ENCODE data around the gene TMEM253. TPM values are rescaled to one million over a fixed set of nuclear protein-coding genes. Genes with fewer than 3 reads are reported as not detected.

Gene TMEM253
- total RNA-seq, 1 experiment from 2014 or later: 0.59 TPM

DNA sequence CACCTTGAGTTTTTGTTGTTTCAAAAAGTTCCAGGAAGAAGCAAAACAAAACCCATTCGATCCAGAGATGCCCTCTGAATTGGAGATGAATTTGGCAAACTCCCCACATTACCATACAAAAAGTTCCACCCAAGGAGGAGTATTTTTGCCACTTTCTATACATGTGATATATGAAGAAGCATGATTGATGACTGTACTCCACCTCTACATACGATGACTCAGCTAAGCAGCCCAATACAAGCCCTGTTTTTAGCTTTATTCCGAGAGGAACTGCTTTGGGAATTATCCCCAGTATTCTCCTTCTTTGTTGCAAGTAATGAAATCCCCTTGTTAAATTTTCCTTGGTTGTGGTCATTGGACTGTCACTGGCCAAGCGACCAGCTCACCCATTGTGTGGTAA lies 11.4 kb downstream of the TMEM253 start:
- Histone ChIP-seq H3K4me2 (ENCODE audit: low read length) (no peak overlapping the region), H2AFZ (ENCODE audit: low read depth, low read length, poor library complexity, severe bottlenecking) (no peak overlapping the region), H3K4me3 (replicated peaks in 1 of 2; ENCODE audit: low read depth in 1 of 2, low read length in 2 of 2) (no peak overlapping the region), H3K4me1 (ENCODE audit: control insufficient read depth in 1 of 2, insufficient read depth in 2 of 2, low read length in 2 of 2) (peaks cover 12% of the 10 kb centered on the region in 2 experiments), H3K9me2 (ENCODE audit: insufficient read depth) (no peaks in the 10 kb centered on the region), H3K27ac (ENCODE audit: low read depth, low read length) (no peak overlapping the region), H4K20me1 (ENCODE audit: insufficient read depth) (no peaks in the 10 kb centered on the region), H3K79me2 (ENCODE audit: insufficient read depth, low read length) (no peaks in the 10 kb centered on the region), H3K27me3 (ENCODE audit: insufficient read depth, low read length) (no peaks in the 10 kb centered on the region), H3K9me3 (ENCODE audit: control insufficient read depth in 1 of 2, insufficient read depth in 1 of 2, low read depth in 1 of 2, low read length in 2 of 2) (no peaks in the 10 kb centered on the region), H3K36me3 (ENCODE audit: control insufficient read depth in 1 of 2, insufficient read depth in 2 of 2, low read length in 2 of 2) (no peaks in the 10 kb centered on the region), H3K9ac (ENCODE audit: low read length) (no peak overlapping the region)
- ATAC-seq (no peak), DNase-seq (ENCODE audit: low read depth, low spot score) (no peak)
- no TSS peak for BruUV-seq (replicated peaks)
- TF ChIP-seq, protein P1, sequence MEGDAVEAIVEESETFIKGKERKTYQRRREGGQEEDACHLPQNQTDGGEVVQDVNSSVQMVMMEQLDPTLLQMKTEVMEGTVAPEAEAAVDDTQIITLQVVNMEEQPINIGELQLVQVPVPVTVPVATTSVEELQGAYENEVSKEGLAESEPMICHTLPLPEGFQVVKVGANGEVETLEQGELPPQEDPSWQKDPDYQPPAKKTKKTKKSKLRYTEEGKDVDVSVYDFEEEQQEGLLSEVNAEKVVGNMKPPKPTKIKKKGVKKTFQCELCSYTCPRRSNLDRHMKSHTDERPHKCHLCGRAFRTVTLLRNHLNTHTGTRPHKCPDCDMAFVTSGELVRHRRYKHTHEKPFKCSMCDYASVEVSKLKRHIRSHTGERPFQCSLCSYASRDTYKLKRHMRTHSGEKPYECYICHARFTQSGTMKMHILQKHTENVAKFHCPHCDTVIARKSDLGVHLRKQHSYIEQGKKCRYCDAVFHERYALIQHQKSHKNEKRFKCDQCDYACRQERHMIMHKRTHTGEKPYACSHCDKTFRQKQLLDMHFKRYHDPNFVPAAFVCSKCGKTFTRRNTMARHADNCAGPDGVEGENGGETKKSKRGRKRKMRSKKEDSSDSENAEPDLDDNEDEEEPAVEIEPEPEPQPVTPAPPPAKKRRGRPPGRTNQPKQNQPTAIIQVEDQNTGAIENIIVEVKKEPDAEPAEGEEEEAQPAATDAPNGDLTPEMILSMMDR (IDR thresholded peaks at IDR 0.05 in 2 of 3, conservative IDR thresholded peaks at IDR 0.05 in 1 of 3; ENCODE audit: borderline replicate concordance in 1 of 3, insufficient read depth in 1 of 3, low read depth in 2 of 3, low read length in 2 of 3): no peak
- TF ChIP-seq ZFX (IDR thresholded peaks at IDR 0.05): no peak
- TF ChIP-seq, protein P2, sequence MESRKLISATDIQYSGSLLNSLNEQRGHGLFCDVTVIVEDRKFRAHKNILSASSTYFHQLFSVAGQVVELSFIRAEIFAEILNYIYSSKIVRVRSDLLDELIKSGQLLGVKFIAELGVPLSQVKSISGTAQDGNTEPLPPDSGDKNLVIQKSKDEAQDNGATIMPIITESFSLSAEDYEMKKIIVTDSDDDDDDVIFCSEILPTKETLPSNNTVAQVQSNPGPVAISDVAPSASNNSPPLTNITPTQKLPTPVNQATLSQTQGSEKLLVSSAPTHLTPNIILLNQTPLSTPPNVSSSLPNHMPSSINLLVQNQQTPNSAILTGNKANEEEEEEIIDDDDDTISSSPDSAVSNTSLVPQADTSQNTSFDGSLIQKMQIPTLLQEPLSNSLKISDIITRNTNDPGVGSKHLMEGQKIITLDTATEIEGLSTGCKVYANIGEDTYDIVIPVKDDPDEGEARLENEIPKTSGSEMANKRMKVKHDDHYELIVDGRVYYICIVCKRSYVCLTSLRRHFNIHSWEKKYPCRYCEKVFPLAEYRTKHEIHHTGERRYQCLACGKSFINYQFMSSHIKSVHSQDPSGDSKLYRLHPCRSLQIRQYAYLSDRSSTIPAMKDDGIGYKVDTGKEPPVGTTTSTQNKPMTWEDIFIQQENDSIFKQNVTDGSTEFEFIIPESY (IDR thresholded peaks at IDR 0.05; ENCODE audit: extremely low read depth, insufficient replicate concordance, low read length): no peak
- no peak for TF ChIP-seq POLR2AphosphoS5 (IDR thresholded peaks at IDR 0.05; ENCODE audit: low read depth, low read length)
- no peak for TF ChIP-seq EZH2phosphoT487 (IDR thresholded peaks at IDR 0.05; ENCODE audit: borderline replicate concordance)
- TF ChIP-seq JUND (IDR thresholded peaks at IDR 0.05): no peak
- no peak for TF ChIP-seq YY1 (IDR thresholded peaks at IDR 0.05; ENCODE audit: extremely low read depth, insufficient replicate concordance, low read depth, low read length)
- no peak for TF ChIP-seq FOSL1 (IDR thresholded peaks at IDR 0.05; ENCODE audit: low read depth)
- no peak for TF ChIP-seq ZNF274 (IDR thresholded peaks at IDR 0.05; ENCODE audit: low read depth, low read length)
- TF ChIP-seq ATF3 (IDR thresholded peaks at IDR 0.05): no peak
- no peak for TF ChIP-seq RAD21 (IDR thresholded peaks at IDR 0.05; ENCODE audit: low read depth)
- TF ChIP-seq ELF1 (IDR thresholded peaks at IDR 0.05; ENCODE audit: borderline replicate concordance, low read depth): no peak
- TF ChIP-seq TCF7L2 (IDR thresholded peaks at IDR 0.05; ENCODE audit: borderline replicate concordance, extremely low read depth, insufficient read depth, insufficient read length): no peak
- TF ChIP-seq, protein P3, sequence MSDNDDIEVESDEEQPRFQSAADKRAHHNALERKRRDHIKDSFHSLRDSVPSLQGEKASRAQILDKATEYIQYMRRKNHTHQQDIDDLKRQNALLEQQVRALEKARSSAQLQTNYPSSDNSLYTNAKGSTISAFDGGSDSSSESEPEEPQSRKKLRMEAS (IDR thresholded peaks at IDR 0.05): no peak
- no peak for TF ChIP-seq POLR2A (IDR thresholded peaks at IDR 0.05; ENCODE audit: borderline replicate concordance, extremely low read depth, insufficient read depth, insufficient read length)
- TF ChIP-seq CEBPB (IDR thresholded peaks at IDR 0.05; ENCODE audit: low read depth): no peak
- no peak for TF ChIP-seq SIN3A (IDR thresholded peaks at IDR 0.05; ENCODE audit: low read depth)
- TF ChIP-seq EGR1 (IDR thresholded peaks at IDR 0.05; ENCODE audit: low read depth): no peak
- ChIA-PET RAD21 (ENCODE audit: low non-redundant PET in 1 of 2, low total read pairs in 2 of 2, uncharacterized antibody in 2 of 2, unreplicated experiment in 2 of 2) (no interaction called here), POLR2A (no interaction called here), CTCF (no interaction called here)
- intact Hi-C loops (cut with micrococcal nuclease): no loop called here
